Fibroblast of villous mesenchyme (primary cell): Measurements from ENCODE around the gene ACAD11. TPM values are rescaled to one million over a fixed set of nuclear protein-coding genes. Genes with fewer than 3 reads are reported as not detected.
"Not testable (repeated sequence)": the region's sequence is repeated elsewhere in the genome, so short reads cannot be mapped to it uniquely, and the experiment has no call there.

Source experiments
- DNase-seq: peaks from one replicate; pipeline ENCODE4 v3.0.0-alpha.2; 2010; ENCODE audit warnings: low read depth
- H3K4me3 ChIP-seq: 2 replicates; pipeline ENCODE4 v1.5.1; 2011; ENCODE audit warnings: low read depth, mild to moderate bottlenecking, low read length
- CTCF ChIP-seq: IDR thresholded peaks from 2 replicates; pipeline ENCODE4 v1.5.1; 2012; ENCODE audit warnings: low read depth, mild to moderate bottlenecking, low read length; ENCODE audit not compliant: insufficient read depth
- total RNA-seq: library from RNA; depleted of rRNA; stranded (reverse); fragments of >200 nt; gene quantifications from 2 replicates; pipeline ENCODE4 v1.2.3, GENCODE V29; 2012

The ACAD11 gene
- total RNA-seq, 1 donor = 45.3 TPM

GRCh38 chr3:132606085-132606484, 53.5 kb downstream of the ACAD11 start:
- no peak overlapping the region for H3K4me3 ChIP-seq
- DNase-seq = peak; percentile 66
- TF ChIP-seq CTCF = no peak

GRCh38 chr3:132605374-132605792, 54.2 kb downstream of the ACAD11 start:
- TF ChIP-seq CTCF = no peak
- H3K4me3 ChIP-seq = no peak overlapping the region
- DNase-seq = no peak

- H3K4me3 ChIP-seq, DNase-seq: not testable (repeated sequence)
Measured at GRCh38 chr3:132600614-132601013, 59.0 kb downstream of the ACAD11 start.

- no peak for DNase-seq
- H3K4me3 ChIP-seq = no peak overlapping the region
Measured at GRCh38 chr3:132598181-132598580, 61.4 kb downstream of the ACAD11 start.

GRCh38 chr3:132597660-132598059, 61.9 kb downstream of the ACAD11 start:
- H3K4me3 ChIP-seq = peak overlapping the region; percentile 23
- TF ChIP-seq CTCF = no peak
- DNase-seq = no peak

More at GRCh38 chr3:132598181-132598580, 61.4 kb downstream of the ACAD11 start:
- TF ChIP-seq CTCF = no peak

GRCh38 chr3:132596816-132597433, 62.7 kb downstream of the ACAD11 start, which contains the start of gene ACKR4:
ACKR4 (plus strand) TSS chr3:132597270; CDS start chr3:132600398, 3,128 bp downstream.
- DNase-seq = no peak
- TF ChIP-seq CTCF = no peak
- H3K4me3 ChIP-seq = peak within 1 kb of the TSS; percentile 23

GRCh38 chr3:132596326-132596725, 63.3 kb downstream of the ACAD11 start:
- no peak for DNase-seq
- no peak overlapping the region for H3K4me3 ChIP-seq
- TF ChIP-seq CTCF = no peak
